ENCODE measurements around the gene RRP36. TPM values are rescaled to one million over a fixed set of nuclear protein-coding genes. Genes with fewer than 3 reads are reported as not detected.

The RRP36 gene
- total and polyA plus RNA-seq, 2 experiments from 2014 or later, result 72.5 to 83.2 TPM

GRCh38 chr6:43001843-43002242, 19.6 kb upstream of the RRP36 start:
- H2AFZ ChIP-seq, result no peak overlapping the region
- H3K4me3 ChIP-seq, result no peak overlapping the region
- peaks cover 12% of the 10 kb centered on the region for H3K79me2 ChIP-seq
- no peak for DNase-seq (ENCODE audit: low spot score)
- no peak for TF ChIP-seq EZH2phosphoT487 (IDR thresholded peaks at IDR 0.05; ENCODE audit: low read depth, severe bottlenecking, unreplicated experiment)
- no peak for TF ChIP-seq EZH2 (IDR thresholded peaks at IDR 0.05; ENCODE audit: borderline replicate concordance)
- TF ChIP-seq CTCF (IDR thresholded peaks at IDR 0.05; ENCODE audit: poor library complexity), result no peak
- no peaks in the 10 kb centered on the region for H3K9me3 ChIP-seq (ENCODE audit: low read depth)
- no peak overlapping the region for H3K4me2 ChIP-seq
- H3K4me1 ChIP-seq (ENCODE audit: insufficient read depth), result no peaks in the 10 kb centered on the region
- WGBS (ENCODE audit: low lambda C conversion rate, missing lambda C conversion rate), result 97% methylated on average over 8 of the region's 8 CpGs
- no peak overlapping the region for H3K27ac ChIP-seq
- no peaks in the 10 kb centered on the region for H3K27me3 ChIP-seq
- no peaks in the 10 kb centered on the region for H3K36me3 ChIP-seq (replicated peaks; ENCODE audit: insufficient read depth, low read depth)
- H3K9me2 ChIP-seq (replicated peaks; ENCODE audit: insufficient read depth), result no peaks in the 10 kb centered on the region
- no peaks in the 10 kb centered on the region for H4K20me1 ChIP-seq (ENCODE audit: insufficient read depth, poor library complexity, severe bottlenecking)

- Histone ChIP-seq H3K4me2 (no peak overlapping the region), H2AFZ (no peak overlapping the region), H3K4me3 (no peak overlapping the region), H4K20me1 (ENCODE audit: insufficient read depth, poor library complexity, severe bottlenecking) (no peaks in the 10 kb centered on the region), H3K27ac (no peak overlapping the region), H3K9me3 (ENCODE audit: low read depth) (no peaks in the 10 kb centered on the region), H3K79me2 (no peaks in the 10 kb centered on the region), H3K36me3 (replicated peaks; ENCODE audit: insufficient read depth, low read depth) (no peaks in the 10 kb centered on the region), H3K9me2 (replicated peaks; ENCODE audit: insufficient read depth) (no peaks in the 10 kb centered on the region), H3K27me3 (no peaks in the 10 kb centered on the region), H3K4me1 (ENCODE audit: insufficient read depth) (no peaks in the 10 kb centered on the region)
- TF ChIP-seq CTCF (IDR thresholded peaks at IDR 0.05; ENCODE audit: poor library complexity), result no peak
- no peak for TF ChIP-seq EZH2 (IDR thresholded peaks at IDR 0.05; ENCODE audit: borderline replicate concordance)
- no peak for TF ChIP-seq EZH2phosphoT487 (IDR thresholded peaks at IDR 0.05; ENCODE audit: low read depth, severe bottlenecking, unreplicated experiment)
- no peak for DNase-seq (ENCODE audit: low spot score)
- 96% methylated on average over 5 of the region's 5 CpGs for WGBS (ENCODE audit: low lambda C conversion rate, missing lambda C conversion rate)
These were observed 15.6 kb upstream of the RRP36 start for GRCh38 chr6:43005844-43006243.

GRCh38 chr6:43006251-43006650, 15.2 kb upstream of the RRP36 start:
- no peaks in the 10 kb centered on the region for H3K9me3 ChIP-seq (ENCODE audit: low read depth)
- no peaks in the 10 kb centered on the region for H3K27me3 ChIP-seq
- no peaks in the 10 kb centered on the region for H3K4me1 ChIP-seq (ENCODE audit: insufficient read depth)
- WGBS (ENCODE audit: low lambda C conversion rate, missing lambda C conversion rate), result 96% methylated on average over 11 of the region's 11 CpGs
- TF ChIP-seq CTCF (IDR thresholded peaks at IDR 0.05; ENCODE audit: poor library complexity) (no peak), EZH2 (IDR thresholded peaks at IDR 0.05; ENCODE audit: borderline replicate concordance) (no peak), EZH2phosphoT487 (IDR thresholded peaks at IDR 0.05; ENCODE audit: low read depth, severe bottlenecking, unreplicated experiment) (no peak)
- no peaks in the 10 kb centered on the region for H3K9me2 ChIP-seq (replicated peaks; ENCODE audit: insufficient read depth)
- DNase-seq (ENCODE audit: low spot score), result no peak
- no peaks in the 10 kb centered on the region for H4K20me1 ChIP-seq (ENCODE audit: insufficient read depth, poor library complexity, severe bottlenecking)
- H3K79me2 ChIP-seq, result no peaks in the 10 kb centered on the region
- no peak overlapping the region for H3K27ac ChIP-seq
- H2AFZ ChIP-seq, result no peak overlapping the region
- H3K4me3 ChIP-seq, result no peak overlapping the region
- H3K36me3 ChIP-seq (replicated peaks; ENCODE audit: insufficient read depth, low read depth), result no peaks in the 10 kb centered on the region
- H3K4me2 ChIP-seq, result no peak overlapping the region

GRCh38 chr6:43007126-43007525, 14.3 kb upstream of the RRP36 start:
- Histone ChIP-seq H3K4me2 (no peak overlapping the region), H3K9me2 (replicated peaks; ENCODE audit: insufficient read depth) (no peaks in the 10 kb centered on the region), H3K4me3 (no peak overlapping the region), H3K27ac (no peak overlapping the region), H3K9me3 (ENCODE audit: low read depth) (no peaks in the 10 kb centered on the region), H3K36me3 (replicated peaks; ENCODE audit: insufficient read depth, low read depth) (no peaks in the 10 kb centered on the region), H3K79me2 (no peaks in the 10 kb centered on the region), H3K4me1 (ENCODE audit: insufficient read depth) (no peaks in the 10 kb centered on the region), H4K20me1 (ENCODE audit: insufficient read depth, poor library complexity, severe bottlenecking) (no peaks in the 10 kb centered on the region), H3K27me3 (no peaks in the 10 kb centered on the region), H2AFZ (no peak overlapping the region)
- no peak for TF ChIP-seq EZH2phosphoT487 (IDR thresholded peaks at IDR 0.05; ENCODE audit: low read depth, severe bottlenecking, unreplicated experiment)
- TF ChIP-seq EZH2 (IDR thresholded peaks at IDR 0.05; ENCODE audit: borderline replicate concordance), result no peak
- TF ChIP-seq CTCF (IDR thresholded peaks at IDR 0.05; ENCODE audit: poor library complexity), result no peak
- WGBS (ENCODE audit: low lambda C conversion rate, missing lambda C conversion rate), result 93% methylated on average over 9 of the region's 9 CpGs
- DNase-seq (ENCODE audit: low spot score), result no peak

Measured in hepatocyte (in vitro differentiated cells).